ENCODE results near the gene ARFRP1. TPM values are rescaled to one million over a fixed set of nuclear protein-coding genes. Genes with fewer than 3 reads are reported as not detected.
"Not testable (repeated sequence)": the region's sequence is repeated elsewhere in the genome, so short reads cannot be mapped to it uniquely, and the experiment has no call there.

The ARFRP1 gene
- total RNA-seq, 2 experiments from 2014 or later, result 41.7 to 44.2 TPM

DNA sequence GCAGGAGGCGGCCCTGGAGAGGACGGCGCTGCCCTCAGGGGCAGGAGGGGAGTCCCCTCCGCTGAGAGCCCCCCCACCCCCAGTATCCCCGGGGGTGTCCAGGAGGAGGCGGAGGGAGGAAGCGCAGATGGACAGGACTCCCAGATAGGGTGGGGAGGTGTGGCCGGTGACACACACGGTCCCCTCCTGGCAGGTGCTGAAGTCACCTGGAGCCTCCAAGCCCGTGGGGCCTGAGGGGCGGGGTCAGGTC, 55.9 kb downstream of the ARFRP1 start:
- no peaks in the 10 kb centered on the region for H3K27me3 Mint-ChIP-seq
- DNase-seq, result no peak
- H3K9me3 Mint-ChIP-seq, result no peaks in the 10 kb centered on the region
- no peaks in the 10 kb centered on the region for H3K36me3 Mint-ChIP-seq (ENCODE audit: low read depth)
- peak; percentile 9 for ATAC-seq
- no peak overlapping the region for H3K27ac Mint-ChIP-seq
- POLR2A ChIA-PET, result interaction anchor here (0.8 kb wide), 1 partner anchor 10 kb away, joined by 3 read pairs; no protein-coding TSS in a partner anchor
- peaks cover 20% of the 10 kb centered on the region for H3K4me1 Mint-ChIP-seq (ENCODE audit: low read depth)
- intact Hi-C loops (cut with micrococcal nuclease), result no loop called here
- peak overlapping the region; percentile 68 for H3K4me3 Mint-ChIP-seq
- CTCF ChIA-PET, result interaction anchor here (1.2 to 1.9 kb wide), 2 partner anchors 10 to 328 kb away, joined by 3 to 12 read pairs; no protein-coding TSS in a partner anchor
- TF ChIP-seq, protein P1, sequence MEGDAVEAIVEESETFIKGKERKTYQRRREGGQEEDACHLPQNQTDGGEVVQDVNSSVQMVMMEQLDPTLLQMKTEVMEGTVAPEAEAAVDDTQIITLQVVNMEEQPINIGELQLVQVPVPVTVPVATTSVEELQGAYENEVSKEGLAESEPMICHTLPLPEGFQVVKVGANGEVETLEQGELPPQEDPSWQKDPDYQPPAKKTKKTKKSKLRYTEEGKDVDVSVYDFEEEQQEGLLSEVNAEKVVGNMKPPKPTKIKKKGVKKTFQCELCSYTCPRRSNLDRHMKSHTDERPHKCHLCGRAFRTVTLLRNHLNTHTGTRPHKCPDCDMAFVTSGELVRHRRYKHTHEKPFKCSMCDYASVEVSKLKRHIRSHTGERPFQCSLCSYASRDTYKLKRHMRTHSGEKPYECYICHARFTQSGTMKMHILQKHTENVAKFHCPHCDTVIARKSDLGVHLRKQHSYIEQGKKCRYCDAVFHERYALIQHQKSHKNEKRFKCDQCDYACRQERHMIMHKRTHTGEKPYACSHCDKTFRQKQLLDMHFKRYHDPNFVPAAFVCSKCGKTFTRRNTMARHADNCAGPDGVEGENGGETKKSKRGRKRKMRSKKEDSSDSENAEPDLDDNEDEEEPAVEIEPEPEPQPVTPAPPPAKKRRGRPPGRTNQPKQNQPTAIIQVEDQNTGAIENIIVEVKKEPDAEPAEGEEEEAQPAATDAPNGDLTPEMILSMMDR (IDR thresholded peaks at IDR 0.05), result no peak

DNA sequence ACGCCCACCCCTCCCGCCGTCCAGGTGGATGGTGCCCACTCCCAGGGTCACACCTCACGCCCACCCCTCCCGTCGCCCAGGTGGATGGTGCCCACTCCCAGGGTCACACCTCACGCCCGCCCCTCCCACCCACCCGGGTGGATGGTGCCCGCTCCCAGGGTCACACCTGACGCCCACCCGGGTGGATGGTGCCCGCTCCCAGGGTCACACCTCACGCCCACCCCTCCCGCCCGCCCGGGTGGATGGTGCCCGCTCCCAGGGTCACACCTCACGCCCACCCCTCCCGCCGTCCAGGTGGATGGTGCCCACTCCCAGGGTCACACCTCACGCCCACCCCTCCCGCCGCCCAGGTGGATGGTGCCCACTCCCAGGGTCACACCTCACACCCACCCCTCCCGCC, 57.3 kb downstream of the ARFRP1 start:
- H3K36me3 Mint-ChIP-seq (ENCODE audit: low read depth); DNase-seq; POLR2A ChIA-PET; H3K27ac Mint-ChIP-seq; H3K27me3 Mint-ChIP-seq; intact Hi-C loops (cut with micrococcal nuclease); H3K4me3 Mint-ChIP-seq; H3K9me3 Mint-ChIP-seq; ATAC-seq: not testable (repeated sequence)
- H3K4me1 Mint-ChIP-seq (ENCODE audit: low read depth), result peaks cover 20% of the 10 kb centered on the region
- CTCF ChIA-PET, result interaction anchor here (1.9 kb wide), 1 partner anchor 9 kb away, joined by 12 read pairs; no protein-coding TSS in a partner anchor

DNA sequence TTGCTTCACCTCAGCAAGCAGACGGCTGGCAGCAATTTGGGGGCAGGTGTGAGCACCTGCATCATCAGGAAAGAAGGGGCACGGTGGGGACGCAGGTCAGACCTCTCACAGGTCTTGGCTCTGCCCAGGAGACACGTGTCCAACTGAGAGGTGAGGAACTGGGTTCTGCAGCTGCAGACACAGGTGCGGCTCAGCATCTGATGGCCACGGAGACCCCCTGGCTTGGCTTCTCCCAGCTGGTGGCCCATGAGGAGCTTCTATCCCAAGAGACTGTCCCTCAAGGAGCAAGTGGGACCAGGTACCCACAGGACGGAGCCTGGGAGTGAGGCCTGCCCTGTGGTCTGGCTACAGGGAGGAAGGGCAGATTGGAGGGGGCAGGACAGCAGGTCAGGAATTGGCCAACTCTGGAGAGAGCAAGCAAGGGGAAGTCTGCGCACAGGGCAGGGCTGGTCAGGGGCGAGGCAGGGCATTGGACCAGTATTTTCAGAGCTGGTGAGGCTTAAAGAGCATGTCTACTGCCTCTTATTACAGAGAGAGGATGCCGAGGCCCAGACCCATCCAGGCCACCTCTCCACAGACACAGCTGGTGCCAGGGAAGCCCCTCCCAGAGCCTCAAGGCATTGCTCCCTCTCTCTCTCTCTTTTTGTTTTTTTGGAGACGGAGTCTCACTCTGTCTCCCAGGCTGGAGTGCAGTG, 58.7 kb downstream of the ARFRP1 start:
- Mint-ChIP-seq H3K27ac (no peak overlapping the region), H3K4me1 (ENCODE audit: low read depth) (peaks cover 11% of the 10 kb centered on the region), H3K36me3 (ENCODE audit: low read depth) (no peaks in the 10 kb centered on the region), H3K27me3 (no peaks in the 10 kb centered on the region), H3K4me3 (no peak overlapping the region), H3K9me3 (no peaks in the 10 kb centered on the region)
- DNase-seq (no peak), ATAC-seq (no peak)
- ChIA-PET CTCF (interaction anchor here (1.0 kb wide), 1 partner anchor 112 kb away, joined by 3 read pairs; the partner anchor contains the start of gene PTK6), POLR2A (no interaction called here)
- TF ChIP-seq, protein P1 (IDR thresholded peaks at IDR 0.05), result no peak
- intact Hi-C loops (cut with micrococcal nuclease), result no loop called here

Other genes with a start within 250 kb of the ARFRP1 start
- not detected for gene KCNQ2, start 235.3 kb downstream of the ARFRP1 start, total RNA-seq
- gene EEF1A2, start 208.9 kb downstream of the ARFRP1 start, total RNA-seq, result 1 to 10 TPM; 1.4 to 2.2 TPM
- gene PPDPF, start 187.2 kb downstream of the ARFRP1 start, total RNA-seq, result 100 to 1,000 TPM; 193 to 226 TPM
- gene PTK6, start 170.6 kb downstream of the ARFRP1 start, total RNA-seq, result under 1 TPM in 1 of 2 experiments, not detected in 1; 0.18 TPM
- gene SRMS, start 160.2 kb downstream of the ARFRP1 start, total RNA-seq, result not detected
- under 1 TPM; 0.23 to 0.27 TPM for gene FNDC11, start 153.8 kb downstream of the ARFRP1 start, total RNA-seq
- 10 to 100 TPM; 14.3 to 17.6 TPM for gene HELZ2, start 133.7 kb downstream of the ARFRP1 start, total RNA-seq
- 10 to 100 TPM; 16.2 to 16.3 TPM for gene GMEB2, start 80.9 kb downstream of the ARFRP1 start, total RNA-seq
- gene STMN3, start 54.6 kb downstream of the ARFRP1 start, total RNA-seq, result 10 to 100 TPM; 17.8 to 18.4 TPM
- gene RTEL1, start 49.7 kb downstream of the ARFRP1 start, total RNA-seq, result 10 to 100 TPM; 37.4 to 39.1 TPM
- gene TNFRSF6B, start 11.3 kb downstream of the ARFRP1 start, total RNA-seq, result not detected
- gene ZGPAT, start 63 bp upstream of the ARFRP1 start, total RNA-seq, result 10 to 100 TPM; 22.4 to 22.5 TPM
- 10 to 100 TPM; 15.5 to 16.8 TPM for gene LIME1, start 28.7 kb upstream of the ARFRP1 start, total RNA-seq
- gene SLC2A4RG, start 31.8 kb upstream of the ARFRP1 start, total RNA-seq, result 10 to 100 TPM; 38.5 to 39.8 TPM
- gene ZBTB46, start 123.3 kb upstream of the ARFRP1 start, total RNA-seq, result under 1 TPM; 0.31 to 0.38 TPM
- gene ABHD16B, start 153.5 kb upstream of the ARFRP1 start, total RNA-seq, result not detected
- 10 to 100 TPM; 43.1 to 44.6 TPM for gene TPD52L2, start 157.3 kb upstream of the ARFRP1 start, total RNA-seq
- 10 to 100 TPM; 32.2 to 32.5 TPM for gene DNAJC5, start 187.2 kb upstream of the ARFRP1 start, total RNA-seq
- gene UCKL1, start 248.4 kb upstream of the ARFRP1 start, total RNA-seq, result 10 to 100 TPM; 31.5 to 32.6 TPM

Measured in activated CD8-positive, alpha-beta T cell treated with anti-CD3 and anti-CD28 coated beads for 36 hours (primary cell).